IPS-15b (cell line): ENCODE measurements around the gene TTC9B.

Experiments
- H3K27me3 ChIP-seq: one replicate; pipeline ENCODE4 v1.6.1; 2013; ENCODE audit warnings: low read length; ENCODE audit not compliant: control insufficient read depth, insufficient read depth
- H3K36me3 ChIP-seq: one replicate; pipeline ENCODE4 v1.6.1; 2013; ENCODE audit warnings: low read length; ENCODE audit not compliant: control insufficient read depth, insufficient read depth
- H3K4me1 ChIP-seq: one replicate; pipeline ENCODE4 v1.6.1; 2013; ENCODE audit warnings: mild to moderate bottlenecking, low read length; ENCODE audit not compliant: control insufficient read depth, insufficient read depth
- H3K4me3 ChIP-seq: one replicate; pipeline ENCODE4 v1.5.1; 2013; ENCODE audit warnings: low read depth, low read length
- H3K9ac ChIP-seq: one replicate; pipeline ENCODE4 v1.6.1; 2013; ENCODE audit warnings: low read depth, mild to moderate bottlenecking, low read length
- H3K9me3 ChIP-seq: one replicate; pipeline ENCODE4 v1.6.1; 2013; ENCODE audit warnings: mild to moderate bottlenecking, low read length; ENCODE audit not compliant: control insufficient read depth, insufficient read depth

TTC9B gene

GRCh38 chr19:40198272-40198990, 19.8 kb downstream of the TTC9B start:
- Histone ChIP-seq H3K4me1 (no peaks in the 10 kb centered on the region), H3K9ac (no peak overlapping the region), H3K36me3 (peaks cover 3% of the 10 kb centered on the region), H3K27me3 (no peaks in the 10 kb centered on the region), H3K9me3 (no peaks in the 10 kb centered on the region), H3K4me3 (no peak overlapping the region)

DNA sequence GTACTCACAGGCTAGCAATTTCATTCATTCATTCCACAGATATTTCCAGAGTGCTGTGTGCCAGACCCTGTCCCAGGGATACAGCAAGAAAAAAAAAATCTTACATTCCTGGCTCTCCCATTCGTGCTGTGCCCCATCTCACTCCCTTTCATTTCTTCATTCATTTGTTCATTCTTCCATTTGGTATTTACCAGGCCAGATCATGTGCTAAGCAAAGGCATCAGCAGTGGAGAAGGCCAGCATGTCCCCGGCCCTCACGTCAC, 24.7 kb downstream of the TTC9B start:
- no peaks in the 10 kb centered on the region for H3K27me3 ChIP-seq
- no peak overlapping the region for H3K9ac ChIP-seq
- no peaks in the 10 kb centered on the region for H3K9me3 ChIP-seq
- no peak overlapping the region for H3K4me3 ChIP-seq
- H3K4me1 ChIP-seq, result peaks cover 5% of the 10 kb centered on the region
- peaks cover 3% of the 10 kb centered on the region for H3K36me3 ChIP-seq

- Histone ChIP-seq H3K9ac (no peak overlapping the region), H3K27me3 (no peaks in the 10 kb centered on the region), H3K4me1 (peaks cover 5% of the 10 kb centered on the region), H3K9me3 (no peaks in the 10 kb centered on the region), H3K36me3 (peaks cover 3% of the 10 kb centered on the region), H3K4me3 (peak overlapping the region; percentile 1)
These were observed 25.2 kb downstream of the TTC9B start for GRCh38 chr19:40192758-40193586.

GRCh38 chr19:40191836-40192646, 26.1 kb downstream of the TTC9B start:
- peaks cover 2% of the 10 kb centered on the region for H3K36me3 ChIP-seq
- H3K9ac ChIP-seq, result no peak overlapping the region
- peak overlapping the region; percentile 50 for H3K4me3 ChIP-seq
- H3K9me3 ChIP-seq, result no peaks in the 10 kb centered on the region
- peaks cover 5% of the 10 kb centered on the region for H3K4me1 ChIP-seq
- H3K27me3 ChIP-seq, result no peaks in the 10 kb centered on the region

DNA sequence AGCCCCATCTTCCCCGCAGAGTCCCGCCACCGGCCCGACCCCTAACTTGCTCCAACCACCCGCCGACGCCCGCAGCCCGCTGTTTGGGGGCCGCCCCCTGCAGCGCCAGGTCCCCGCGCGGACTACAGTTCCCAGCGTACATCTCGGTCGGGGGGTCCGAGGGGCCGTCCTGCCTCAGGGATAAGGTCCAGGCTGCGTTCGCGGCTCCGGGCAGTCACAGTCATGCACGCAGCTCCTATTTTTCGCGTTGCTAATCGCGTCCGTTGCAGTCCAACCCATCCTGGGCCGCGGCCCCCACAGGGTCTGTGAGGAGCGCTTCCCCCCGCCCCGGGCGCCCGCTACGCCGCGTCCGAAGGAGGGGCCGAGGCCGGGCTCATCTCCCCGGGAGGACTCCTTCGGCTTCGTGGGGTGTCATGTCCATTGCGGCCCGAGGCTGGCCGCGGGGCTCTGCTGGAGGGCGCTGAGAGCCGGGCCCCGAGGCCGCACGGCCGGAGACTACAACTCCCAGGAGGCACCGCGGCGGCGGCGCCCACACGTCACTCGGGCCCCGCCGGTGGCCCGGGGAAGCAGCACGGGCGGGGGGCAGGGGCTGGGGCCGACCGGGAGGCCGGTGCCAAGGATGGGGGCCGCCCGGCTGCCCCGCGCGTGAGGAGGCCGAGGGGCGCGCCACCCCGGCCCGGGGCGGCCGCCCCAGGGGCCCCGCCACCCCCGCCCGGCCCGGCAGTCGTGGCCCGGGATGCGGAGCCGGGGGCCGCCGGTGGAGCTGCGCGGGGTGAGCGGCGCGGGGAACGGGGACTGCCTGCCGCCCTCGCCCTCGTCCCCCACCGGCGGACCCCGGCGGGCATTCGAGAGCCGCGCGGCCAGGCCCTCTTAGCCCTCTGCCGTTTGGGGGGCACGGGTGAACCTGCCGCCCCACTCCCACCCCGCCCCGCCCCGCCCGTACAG, 27.0 kb downstream of the TTC9B start, which contains the start of gene MAP3K10:
Gene MAP3K10, plus strand, starts transcription at position 536 of the 945 bp plus-strand sequence. CDS start 606 bp downstream, outside the sequence.
- Histone ChIP-seq H3K4me1 (peaks cover 5% of the 10 kb centered on the region), H3K9ac (peak within 1 kb of the TSS; percentile 73)

DNA sequence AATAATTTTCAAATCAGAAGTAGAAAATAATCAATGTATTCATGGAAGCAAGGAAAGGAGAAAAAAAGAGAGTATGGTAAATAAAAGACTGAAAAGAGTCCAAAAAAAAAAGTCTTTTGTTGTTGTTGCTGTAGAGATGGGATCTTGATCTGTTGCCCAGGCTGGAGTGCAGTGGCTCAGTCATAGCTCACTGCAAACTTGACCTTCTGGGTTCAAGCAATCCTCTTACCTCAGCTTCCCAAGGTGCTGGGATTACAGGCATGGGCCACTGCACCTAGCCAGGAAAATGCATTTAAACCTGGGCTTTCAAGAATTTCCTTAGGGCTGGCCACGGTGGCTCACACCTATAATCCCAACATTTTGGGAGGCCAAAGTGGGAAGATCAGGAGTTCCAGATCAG, 33.9 kb downstream of the TTC9B start:
- Histone ChIP-seq H3K9ac (no peak overlapping the region), H3K4me3 (no peak overlapping the region), H3K9me3 (no peaks in the 10 kb centered on the region), H3K27me3 (no peaks in the 10 kb centered on the region), H3K36me3 (no peaks in the 10 kb centered on the region), H3K4me1 (no peaks in the 10 kb centered on the region)

More for the DNA sequence above, 27.0 kb downstream of the TTC9B start, which contains the start of gene MAP3K10:
- H3K36me3 ChIP-seq, result no peaks in the 10 kb centered on the region
- H3K9me3 ChIP-seq, result no peaks in the 10 kb centered on the region
- H3K4me3 ChIP-seq, result peak within 1 kb of the TSS; percentile 87
- H3K27me3 ChIP-seq, result no peaks in the 10 kb centered on the region

GRCh38 chr19:40178756-40179155, 39.4 kb downstream of the TTC9B start:
- no peaks in the 10 kb centered on the region for H3K36me3 ChIP-seq

DNA sequence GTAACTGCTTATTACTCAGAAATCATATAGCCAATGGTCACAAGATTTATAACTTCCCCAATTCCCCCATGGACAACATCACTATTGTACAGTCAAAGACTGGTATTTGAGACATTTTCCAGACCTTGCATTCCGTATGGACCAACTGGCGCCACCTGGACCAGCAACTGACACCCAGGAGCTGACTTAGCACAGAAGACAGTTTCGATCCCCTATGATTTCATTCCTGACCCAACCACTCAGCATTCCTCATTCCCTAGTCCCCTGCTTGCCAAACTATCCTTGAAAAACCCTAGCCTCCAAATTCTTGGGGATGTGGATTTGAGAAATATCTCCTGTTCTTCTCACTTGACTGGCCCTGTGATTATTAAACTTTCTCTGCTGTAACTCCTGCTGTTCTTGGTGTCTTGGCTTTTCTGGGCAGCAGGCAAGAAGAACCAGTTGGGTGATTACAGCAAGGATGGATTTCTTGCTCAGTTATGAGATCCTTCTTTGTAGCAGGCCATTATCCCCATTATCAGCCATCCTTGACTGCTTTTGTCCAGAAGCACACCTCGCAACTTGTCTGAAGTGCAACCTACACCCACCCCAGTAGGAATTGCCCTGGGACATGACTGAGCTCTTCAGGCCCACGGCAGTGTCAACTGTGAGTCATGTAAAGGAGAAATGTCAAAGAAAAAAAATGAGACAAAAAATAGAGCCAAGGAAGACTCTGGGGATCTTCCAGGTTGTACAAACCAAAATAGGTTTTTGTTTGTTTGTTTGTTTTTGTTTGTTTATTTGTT, 40.7 kb downstream of the TTC9B start:
- H3K4me1 ChIP-seq, result no peaks in the 10 kb centered on the region
- no peaks in the 10 kb centered on the region for H3K9me3 ChIP-seq
- H3K4me3 ChIP-seq, result no peak overlapping the region
- no peaks in the 10 kb centered on the region for H3K36me3 ChIP-seq
- no peak overlapping the region for H3K9ac ChIP-seq
- no peaks in the 10 kb centered on the region for H3K27me3 ChIP-seq

More at GRCh38 chr19:40178756-40179155, 39.4 kb downstream of the TTC9B start:
- H3K27me3 ChIP-seq, result no peaks in the 10 kb centered on the region
- no peak overlapping the region for H3K9ac ChIP-seq
- H3K4me3 ChIP-seq, result no peak overlapping the region
- H3K9me3 ChIP-seq, result no peaks in the 10 kb centered on the region
- H3K4me1 ChIP-seq, result no peaks in the 10 kb centered on the region

DNA sequence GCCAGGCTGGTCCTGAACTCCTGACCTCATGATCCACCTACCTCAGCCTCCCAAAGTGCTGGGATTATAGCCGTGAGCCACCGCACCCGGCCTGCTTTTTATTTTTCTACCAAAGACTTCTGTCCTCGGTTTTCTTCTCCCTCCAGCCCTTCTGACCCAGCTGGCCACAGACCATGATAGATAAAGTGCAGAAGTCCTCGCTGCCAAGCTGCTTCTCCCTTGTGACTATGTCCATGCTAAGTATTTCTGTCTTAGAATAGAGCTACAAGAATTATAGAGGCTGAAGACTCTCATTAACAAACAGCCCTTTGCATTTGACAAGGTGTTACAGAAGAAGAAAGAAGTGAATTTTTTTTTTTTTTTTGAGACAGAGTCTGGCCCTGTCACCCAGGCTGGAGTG, 42.4 kb downstream of the TTC9B start:
- Histone ChIP-seq H3K9ac (no peak overlapping the region), H3K9me3 (no peaks in the 10 kb centered on the region), H3K4me3 (no peak overlapping the region), H3K4me1 (no peaks in the 10 kb centered on the region), H3K36me3 (no peaks in the 10 kb centered on the region), H3K27me3 (no peaks in the 10 kb centered on the region)

DNA sequence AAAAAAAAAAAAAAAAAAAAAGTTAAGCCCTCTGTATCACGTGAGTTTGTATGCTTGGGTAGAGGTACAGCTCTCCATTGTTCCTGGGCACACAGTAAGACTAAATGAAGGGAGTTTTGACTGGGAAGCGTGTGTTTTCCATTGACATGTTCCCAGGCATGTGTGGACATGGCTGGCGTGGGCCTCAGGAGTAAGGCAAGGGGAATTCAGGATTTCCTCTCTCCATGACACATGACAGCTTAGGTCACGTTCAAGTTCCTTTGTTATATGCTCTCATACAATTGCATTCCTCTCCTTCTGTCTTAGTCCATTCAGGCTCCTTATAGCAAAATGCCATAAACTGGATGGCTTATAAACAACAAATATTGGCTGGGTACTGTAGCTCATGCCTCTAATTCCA, 44.1 kb downstream of the TTC9B start:
- Histone ChIP-seq H3K4me1 (no peaks in the 10 kb centered on the region), H3K36me3 (no peaks in the 10 kb centered on the region), H3K9me3 (no peaks in the 10 kb centered on the region), H3K4me3 (no peak overlapping the region), H3K27me3 (no peaks in the 10 kb centered on the region), H3K9ac (no peak overlapping the region)
